Astrocyte (in vitro differentiated cells and primary cell): ENCODE measurements around the gene UBASH3A. TPM values are rescaled to one million over a fixed set of nuclear protein-coding genes. Genes with fewer than 3 reads are reported as not detected.

Experiments used
- DNase-seq: peaks from one replicate; pipeline ENCODE4 v3.0.0-alpha.2; 2010; ENCODE audit warnings: low read depth
- FAIRE-seq: peaks from 2 replicates; lab custom pipeline; 2011; peaks lifted over from hg19 to GRCh38; lab: Jason Lieb, UNC
- H2AFZ ChIP-seq: 2 replicates; pipeline ENCODE4 v1.6.0; 2012; ENCODE audit warnings: low read depth, low read length, inconsistent platforms
- H3K27ac ChIP-seq: 2 replicates; pipeline ENCODE4 v1.5.1; 2011; ENCODE audit warnings: low read depth, low read length, inconsistent platforms
- H3K27me3 ChIP-seq: 2 replicates; pipeline ENCODE4 v1.6.0; 2011; ENCODE audit warnings: low read length, inconsistent platforms; ENCODE audit not compliant: insufficient read depth
- H3K36me3 ChIP-seq: 2 replicates; pipeline ENCODE4 v1.5.1; 2011; ENCODE audit warnings: low read length, inconsistent platforms; ENCODE audit not compliant: insufficient read depth
- H3K4me1 ChIP-seq: 2 replicates; pipeline ENCODE4 v1.5.1; 2011; ENCODE audit warnings: low read length, inconsistent platforms; ENCODE audit not compliant: insufficient read depth
- H3K4me2 ChIP-seq: 2 replicates; pipeline ENCODE4 v1.6.0; 2012; ENCODE audit warnings: low read length, inconsistent platforms
- H3K4me3 ChIP-seq: 2 replicates; pipeline ENCODE4 v1.5.1; 2011; ENCODE audit warnings: low read depth, mild to moderate bottlenecking, low read length, inconsistent platforms; ENCODE audit not compliant: insufficient read depth
- H3K79me2 ChIP-seq: 2 replicates; pipeline ENCODE4 v1.6.0; 2012; ENCODE audit warnings: mild to moderate bottlenecking, low read length, inconsistent platforms; ENCODE audit not compliant: insufficient read depth
- H3K9ac ChIP-seq: 2 replicates; pipeline ENCODE4 v1.6.0; 2012; ENCODE audit warnings: mild to moderate bottlenecking, low read length, inconsistent platforms
- H3K9me3 ChIP-seq: 2 replicates; pipeline ENCODE4 v1.5.1; 2012; ENCODE audit warnings: low read depth, mild to moderate bottlenecking, low read length, inconsistent platforms; ENCODE audit not compliant: insufficient read depth
- H4K20me1 ChIP-seq: 2 replicates; pipeline ENCODE4 v1.6.0; 2012; ENCODE audit warnings: low read length, inconsistent platforms; ENCODE audit not compliant: insufficient read depth
- H3K27ac Mint-ChIP-seq: one replicate; pipeline ENCODE4 v1.8.0; 2021; ENCODE audit warnings: mild to moderate bottlenecking, mixed read lengths; ENCODE audit not compliant: unreplicated experiment
- H3K27me3 Mint-ChIP-seq: one replicate; pipeline ENCODE4 v1.8.0; 2021; ENCODE audit warnings: low read depth, mixed read lengths; ENCODE audit not compliant: unreplicated experiment
- H3K36me3 Mint-ChIP-seq: one replicate; pipeline ENCODE4 v1.8.0; 2021; ENCODE audit warnings: low read depth, mixed read lengths; ENCODE audit not compliant: unreplicated experiment
- H3K4me1 Mint-ChIP-seq: one replicate; pipeline ENCODE4 v1.8.0; 2021; ENCODE audit warnings: low read depth, mixed read lengths; ENCODE audit not compliant: unreplicated experiment
- H3K4me3 Mint-ChIP-seq: one replicate; pipeline ENCODE4 v1.8.0; 2021; ENCODE audit warnings: mild to moderate bottlenecking, moderate library complexity, mixed read lengths; ENCODE audit not compliant: unreplicated experiment
- H3K9me3 Mint-ChIP-seq: one replicate; pipeline ENCODE4 v1.8.0; 2021; ENCODE audit warnings: mild to moderate bottlenecking, mixed read lengths; ENCODE audit not compliant: unreplicated experiment
- CTCF ChIP-seq: IDR thresholded peaks from 2 replicates; pipeline ENCODE4 v1.5.1; 2011; ENCODE audit warnings: low read depth, mild to moderate bottlenecking, inconsistent platforms, low read length, moderate library complexity; ENCODE audit not compliant: insufficient read depth
- EZH2 ChIP-seq: IDR thresholded peaks from 2 replicates; pipeline ENCODE4 v1.6.1; 2012; ENCODE audit warnings: mild to moderate bottlenecking, low read length, inconsistent platforms; ENCODE audit not compliant: insufficient read depth
- total RNA-seq: library from RNA; stranded (reverse); gene quantifications from 2 replicates; pipeline ENCODE4 v1.2.1, GENCODE V29; 2021

Gene UBASH3A
- total RNA-seq, 1 donor from 2014 or later: not detected

DNA sequence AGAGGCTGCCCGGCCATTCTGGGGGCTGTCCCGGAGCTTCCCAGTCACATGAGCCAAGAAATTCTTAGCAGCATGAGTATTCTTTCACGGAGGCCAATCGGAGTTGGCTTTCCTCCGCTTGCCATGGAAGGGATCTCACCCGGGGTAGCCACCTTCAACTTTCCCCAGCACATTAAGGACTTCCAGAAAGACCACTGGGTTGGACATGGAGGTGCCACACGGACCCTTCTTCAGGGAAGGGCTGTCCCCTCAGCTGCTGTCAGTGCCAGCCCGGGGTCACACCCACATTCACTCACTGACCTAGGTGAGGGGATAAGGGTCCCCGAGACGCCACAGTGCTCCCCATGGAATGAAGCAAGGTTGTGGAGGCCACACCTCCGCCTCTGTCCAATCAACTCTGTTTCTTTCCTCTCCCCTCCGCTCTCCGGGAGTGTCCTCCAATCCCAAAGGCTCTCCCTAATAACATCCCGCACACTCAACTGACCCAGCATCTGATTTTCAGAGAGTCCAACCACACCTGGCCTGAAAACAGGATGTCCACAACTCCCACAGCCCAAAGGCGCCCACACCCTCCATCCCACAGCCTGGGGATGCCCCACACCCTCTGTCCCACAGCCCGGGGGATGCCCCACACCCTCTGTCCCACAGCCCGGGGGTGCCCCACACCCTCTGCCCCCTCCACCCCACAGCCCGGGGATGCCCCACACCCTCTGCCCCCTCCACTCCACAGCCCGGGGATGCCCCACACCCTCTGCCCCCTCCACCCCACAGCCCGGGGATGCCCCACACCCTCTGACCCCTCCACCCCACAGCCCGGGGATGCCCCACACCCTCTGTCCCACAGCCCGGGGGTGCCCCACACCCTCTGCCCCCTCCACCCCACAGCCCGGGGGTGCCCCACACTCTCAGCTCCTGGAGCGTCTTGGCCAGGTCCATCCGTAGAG lies 73.0 kb downstream of the UBASH3A start:
- Histone ChIP-seq H3K4me2 (no peak overlapping the region), H3K9me3 (no peaks in the 10 kb centered on the region), H2AFZ (no peak overlapping the region), H3K9ac (no peak overlapping the region), H3K36me3 (no peaks in the 10 kb centered on the region), H3K27me3 (peaks cover 4% of the 10 kb centered on the region), H4K20me1 (no peaks in the 10 kb centered on the region), H3K79me2 (no peaks in the 10 kb centered on the region), H3K4me3 (no peak overlapping the region), H3K27ac (no peak overlapping the region), H3K4me1 (peaks cover 5% of the 10 kb centered on the region)
- H3K36me3 Mint-ChIP-seq: no peaks in the 10 kb centered on the region
- H3K27me3 Mint-ChIP-seq: peaks cover 2% of the 10 kb centered on the region
- DNase-seq: no peak
- H3K27ac Mint-ChIP-seq: no peak overlapping the region
- FAIRE-seq: no peak
- H3K4me1 Mint-ChIP-seq: peaks cover 19% of the 10 kb centered on the region
- no peak overlapping the region for H3K4me3 Mint-ChIP-seq
- TF ChIP-seq CTCF (no peak), EZH2 (no peak)
- peaks cover 3% of the 10 kb centered on the region for H3K9me3 Mint-ChIP-seq

DNA sequence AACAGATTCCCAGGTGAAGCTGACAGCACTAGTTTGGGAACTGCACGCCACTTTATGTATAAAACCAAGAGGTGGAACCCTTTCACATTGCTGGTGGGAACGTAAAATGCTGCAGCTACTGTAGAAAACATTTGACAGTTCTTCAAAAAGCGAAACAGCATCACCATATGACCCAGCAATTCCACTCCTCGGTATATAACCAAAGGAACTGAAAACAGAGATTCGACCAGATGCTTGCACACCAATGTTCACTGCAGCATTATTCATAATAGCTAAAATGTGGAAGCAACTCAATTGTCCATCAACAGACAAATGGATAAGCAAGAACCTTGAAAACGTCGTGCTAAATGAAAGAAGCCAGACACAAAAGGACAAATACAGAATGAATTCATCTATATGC lies 74.8 kb downstream of the UBASH3A start:
- no peak overlapping the region for H3K9ac ChIP-seq
- H2AFZ ChIP-seq: no peak overlapping the region
- no peak overlapping the region for H3K27ac ChIP-seq
- no peaks in the 10 kb centered on the region for H3K27me3 Mint-ChIP-seq
- FAIRE-seq (no peak), DNase-seq (no peak)
- peaks cover 3% of the 10 kb centered on the region for H3K9me3 Mint-ChIP-seq
- no peak overlapping the region for H3K4me2 ChIP-seq
- TF ChIP-seq EZH2: no peak
- no peak for TF ChIP-seq CTCF
- H3K4me3 ChIP-seq: no peak overlapping the region
- H3K9me3 ChIP-seq: no peaks in the 10 kb centered on the region
- H3K27me3 ChIP-seq: peaks cover 7% of the 10 kb centered on the region
- no peak overlapping the region for H3K27ac Mint-ChIP-seq
- H3K4me1 Mint-ChIP-seq: peaks cover 19% of the 10 kb centered on the region
- no peaks in the 10 kb centered on the region for H3K36me3 Mint-ChIP-seq
- no peaks in the 10 kb centered on the region for H3K79me2 ChIP-seq
- H3K36me3 ChIP-seq: no peaks in the 10 kb centered on the region
- no peak overlapping the region for H3K4me3 Mint-ChIP-seq
- peaks cover 5% of the 10 kb centered on the region for H3K4me1 ChIP-seq
- no peaks in the 10 kb centered on the region for H4K20me1 ChIP-seq

DNA sequence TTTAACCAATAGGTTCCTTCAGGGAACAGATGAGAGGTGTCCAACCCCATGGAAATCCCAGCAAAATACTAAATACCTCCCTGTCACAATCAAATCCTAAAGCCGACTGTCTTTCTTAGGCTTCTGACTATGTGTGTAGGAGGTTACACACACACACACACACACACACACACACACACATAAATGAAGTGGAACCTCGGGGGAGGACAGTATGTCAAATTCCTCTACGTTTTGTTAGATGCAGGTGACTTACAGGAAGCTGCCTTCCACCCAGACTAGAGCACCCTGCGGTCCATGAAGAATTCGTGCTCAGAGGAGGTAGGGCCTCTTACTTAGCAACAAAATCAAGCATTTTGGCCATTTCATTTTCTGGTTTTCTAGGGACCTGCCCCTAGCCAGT lies 75.9 kb downstream of the UBASH3A start:
- no peaks in the 10 kb centered on the region for H3K36me3 ChIP-seq
- H3K4me3 ChIP-seq: no peak overlapping the region
- Mint-ChIP-seq H3K36me3 (no peaks in the 10 kb centered on the region), H3K9me3 (peaks cover 3% of the 10 kb centered on the region), H3K4me1 (peaks cover 8% of the 10 kb centered on the region), H3K27me3 (peaks cover 1% of the 10 kb centered on the region), H3K27ac (no peak overlapping the region), H3K4me3 (no peak overlapping the region)
- H3K9ac ChIP-seq: no peak overlapping the region
- H2AFZ ChIP-seq: no peak overlapping the region
- H3K4me2 ChIP-seq: no peak overlapping the region
- no peaks in the 10 kb centered on the region for H3K9me3 ChIP-seq
- peaks cover 10% of the 10 kb centered on the region for H3K27me3 ChIP-seq
- no peaks in the 10 kb centered on the region for H4K20me1 ChIP-seq
- H3K4me1 ChIP-seq: no peaks in the 10 kb centered on the region
- no peak overlapping the region for H3K27ac ChIP-seq
- FAIRE-seq (no peak), DNase-seq (no peak)
- H3K79me2 ChIP-seq: no peaks in the 10 kb centered on the region
- TF ChIP-seq EZH2 (no peak), CTCF (no peak)
